K562 (cell line): ENCODE measurements around the gene RPE65. TPM values are rescaled to one million over a fixed set of nuclear protein-coding genes. Genes with fewer than 3 reads are reported as not detected.

Experiments
- ATAC-seq: fragments of 200-7000 bp; cut with Tn5 transposase; 3 replicates; pipeline ENCODE4 v1.9.1; 2020; ENCODE audit warnings: moderate library complexity
- BruUV-seq: library from RNA; stranded (reverse); fragments of 400-500 nt; replicated peaks from 2 replicates; lab custom pipeline; 2021; lab: Mats Ljungman, UMichigan
- CTCF ChIA-PET: fragments of 300-600 bp; formaldehyde crosslinking; extraction: SDS; loops from one replicate; lab custom pipeline; 2021; ENCODE audit warnings: low intra/inter-chr PET ratio; lab: Yijun Ruan, JAX
- POLR2A ChIA-PET: fragments of 300-600, 350-650 bp; sonication (Branson Sonifier 250); formaldehyde crosslinking; extraction: SDS; loops from one replicate; lab custom pipeline; 2021; ENCODE audit warnings: antibody characterized with exemption, inconsistent platforms; lab: Yijun Ruan, JAX
- DNase-seq, 4 experiments: peaks; one replicate each; pipeline versions ENCODE4 v3.0.0 to v3.0.0-alpha.2; 2011 to 2018; ENCODE audit warnings: low spot score in 3 of 4, mixed read lengths in 3 of 4; ENCODE audit errors: extremely low read depth in 1 of 4
- FAIRE-seq: peaks from 2 replicates; lab custom pipeline; 2011; peaks lifted over from hg19 to GRCh38; lab: Jason Lieb, UNC
- H2AFZ ChIP-seq: 2 replicates; pipeline ENCODE4 v1.6.0; 2011; ENCODE audit warnings: low read depth, low read length, control low read depth, inconsistent platforms
- H3K27ac ChIP-seq: fragments of 200-600 bp; 3 replicates; pipeline ENCODE4 v1.8.0; 2011; ENCODE audit warnings: low read depth, mild to moderate bottlenecking, control low read depth, inconsistent platforms, low read length, moderate library complexity, mixed read lengths; ENCODE audit errors: extremely low read depth
- H3K27me3 ChIP-seq, 2 experiments: fragments of 300-600 bp in 1 of 2; 2 replicates in 1 of 2; 3 replicates in 1 of 2; pipeline versions ENCODE4 v1.6.0 to v1.8.0; 2011; ENCODE audit warnings: inconsistent platforms in 2 of 2, low read length in 2 of 2, mild to moderate bottlenecking in 1 of 2, mixed read lengths in 1 of 2, moderate library complexity in 1 of 2; ENCODE audit not compliant: control insufficient read depth in 2 of 2, insufficient read depth in 2 of 2
- H3K36me3 ChIP-seq: fragments of 300-600 bp; 3 replicates; pipeline ENCODE4 v1.8.0; 2011; ENCODE audit warnings: mild to moderate bottlenecking, low read length, inconsistent platforms; ENCODE audit not compliant: control insufficient read depth, insufficient read depth
- H3K4me1 ChIP-seq, 2 experiments: fragments of 200-600 bp in 1 of 2; replicated peaks in 1 of 2; 2 replicates in 1 of 2; 3 replicates in 1 of 2; pipeline versions ENCODE4 v1.5.1 to v1.8.0; 2011; ENCODE audit warnings: inconsistent platforms in 2 of 2, low read length in 2 of 2, mild to moderate bottlenecking in 1 of 2, mixed read lengths in 1 of 2, moderate library complexity in 1 of 2; ENCODE audit not compliant: control insufficient read depth in 2 of 2, insufficient read depth in 2 of 2
- H3K4me2 ChIP-seq: 2 replicates; pipeline ENCODE4 v1.6.1; 2011; ENCODE audit warnings: low read length, control low read depth, inconsistent platforms, mixed read lengths; ENCODE audit not compliant: insufficient read depth
- H3K4me3 ChIP-seq: fragments of 200-600 bp; sonication (generic), shearing (Covaris generic); 2 replicates; pipeline ENCODE4 v1.5.1; 2016; ENCODE audit warnings: control low read depth, inconsistent platforms
- H3K79me2 ChIP-seq: fragments of 200-600 bp; 3 replicates; pipeline ENCODE4 v1.8.0; 2011; ENCODE audit warnings: low read length, inconsistent platforms; ENCODE audit not compliant: control insufficient read depth, insufficient read depth
- H3K9ac ChIP-seq, 2 experiments: 2 replicates each; pipeline versions ENCODE4 v1.6.0 to v1.6.1; 2011; ENCODE audit warnings: low read depth in 2 of 2, low read length in 2 of 2, control low read depth in 1 of 2, inconsistent platforms in 1 of 2, mild to moderate bottlenecking in 1 of 2, mixed read lengths in 1 of 2; ENCODE audit not compliant: insufficient read depth in 1 of 2
- H3K9me1 ChIP-seq: one replicate; pipeline ENCODE4 v1.6.0; 2011; ENCODE audit warnings: inconsistent platforms, mild to moderate bottlenecking, low read length, moderate library complexity; ENCODE audit not compliant: control insufficient read depth, insufficient read depth
- H3K9me3 ChIP-seq: replicated peaks from 2 replicates; pipeline ENCODE4 v1.5.1; 2011; ENCODE audit warnings: low read depth, low read length, inconsistent platforms; ENCODE audit not compliant: control insufficient read depth, insufficient read depth
- H4K20me1 ChIP-seq: replicated peaks from 2 replicates; pipeline ENCODE4 v1.6.1; 2011; ENCODE audit warnings: low read length, inconsistent platforms, mixed read lengths; ENCODE audit not compliant: control insufficient read depth, insufficient read depth
- CTCF ChIP-seq, 3 experiments: IDR thresholded peaks in 2 of 3; conservative IDR thresholded peaks in 1 of 3; 2 replicates each; pipeline ENCODE4 v1.5.1; 2011 to 2012; ENCODE audit warnings: low read length in 3 of 3, mild to moderate bottlenecking in 3 of 3, control low read depth in 2 of 3, improper control_type of control experiment in 1 of 3, inconsistent platforms in 1 of 3, low read depth in 1 of 3, mixed read lengths in 1 of 3, moderate library complexity in 1 of 3; ENCODE audit not compliant: insufficient read depth in 2 of 3
- EP300 ChIP-seq: IDR thresholded peaks from 2 replicates; pipeline ENCODE4 v1.6.1; 2012; ENCODE audit warnings: low read length, improper control_type of control experiment
- FOXM1 ChIP-seq, 2 experiments: fragments of 450-650 bp in 1 of 2; sonication (generic) in 1 of 2; formaldehyde crosslinking in 1 of 2; IDR thresholded peaks; 2 replicates each; pipeline versions ENCODE4 v1.6.1 to v1.9.0; 2017 to 2022; ENCODE audit warnings: low read depth in 2 of 2, mild to moderate bottlenecking in 2 of 2, missing genetic modification reagents in 1 of 2, moderate library complexity in 1 of 2
- POLR2AphosphoS2 ChIP-seq: IDR thresholded peaks from 2 replicates; pipeline ENCODE4 v1.6.1; 2012; ENCODE audit warnings: low read length, improper control_type of control experiment
- ZBTB26 ChIP-seq: fragments of 450-650 bp; formaldehyde crosslinking; IDR thresholded peaks from 2 replicates; pipeline ENCODE4 v1.4.0; 2022; ENCODE audit warnings: missing genetic modification characterization
- ZNF707 ChIP-seq: fragments of 250-450 bp; sonication (Bioruptor Pico); conservative IDR thresholded peaks from 2 replicates; pipeline ENCODE4 v1.8.0; 2022; ENCODE audit warnings: inconsistent platforms, mild to moderate bottlenecking, moderate library complexity
- WGBS: fragments of 100-300 bp; shearing (Covaris generic); methylation state at CpG from one replicate; pipeline ENCODE4 v1.1.6; 2016; ENCODE audit warnings: low coverage, mixed read lengths; ENCODE audit not compliant: insufficient coverage; ENCODE audit errors: missing lambda C conversion rate; 5-methylcytosine and 5-hydroxymethylcytosine counted together
- in situ Hi-C: fragments of 300-500 bp; cut with MboI; formaldehyde crosslinking; loops from 4 replicates; pipeline ENCODE4 v1.15.0; 2018; ENCODE audit warnings: inconsistent platforms, mixed read lengths
- intact Hi-C: fragments of 100-400 bp; cut with micrococcal nuclease; formaldehyde crosslinking; loops from 2 replicates; pipeline ENCODE4 v1.14.2; 2022
- polyA plus RNA-seq, 8 experiments: library from polyadenylated mRNA; depleted of rRNA in 4 of 8; stranded (reverse) in 5 of 8; unstranded in 3 of 8; fragments of >200 nt; fragmentation: Nextera tagmentation in 2 of 8; fragmentation: Illumina TruSeq in 1 of 8; extraction: Ambion mirVana in 2 of 8; extraction: Trizol in 1 of 8; gene quantifications; 2 replicates each; pipeline versions ENCODE4 v1.2.1 to v1.2.3, GENCODE V29; 2011 to 2014; ENCODE audit warnings: inconsistent platforms in 1 of 8, missing spikeins in 1 of 8
- total RNA-seq, 7 experiments: library from RNA; depleted of rRNA in 6 of 7; stranded (reverse); fragments of >200 nt in 6 of 7; fragmentation: Illumina TruSeq in 2 of 7; extraction: Trizol in 2 of 7; gene quantifications; 2 replicates each; pipeline versions ENCODE4 v1.2.1 to v1.2.3, GENCODE V29; 2011 to 2021; ENCODE audit warnings: low replicate concordance in 1 of 7

The RPE65 gene
- total and polyA plus RNA-seq, 9 of the 15 experiments (the other 6 are each of a cell fraction or from before 2014, with no cell fraction given): 0.14 TPM; not detected in 8

- Histone ChIP-seq H3K4me3 (no peak overlapping the region), H3K9me1 (no peaks in the 10 kb centered on the region), H4K20me1 (no peaks in the 10 kb centered on the region), H2AFZ (no peak overlapping the region), H3K4me2 (no peak overlapping the region), H3K36me3 (no peaks in the 10 kb centered on the region), H3K27ac (no peak overlapping the region), H3K9ac (no peak overlapping the region), H3K79me2 (no peaks in the 10 kb centered on the region), H3K4me1 (no peaks in the 10 kb centered on the region), H3K27me3 (no peaks in the 10 kb centered on the region; a peak in 1 of 5 replicates), H3K9me3 (no peaks in the 10 kb centered on the region)
- in situ Hi-C loops (no loop called here), intact Hi-C loops (no loop called here)
- ChIA-PET POLR2A (no interaction called here), CTCF (no interaction called here)
- BruUV-seq: no TSS peak
- TF ChIP-seq CTCF (IDR thresholded peaks at IDR 0.05 in 2 of 3, conservative IDR thresholded peaks at IDR 0.05 in 1 of 3; ENCODE audit: insufficient read depth in 2 of 3, low read depth in 1 of 3, low read length in 3 of 3): no peak
- no peak for TF ChIP-seq ZNF707
- TF ChIP-seq ZBTB26: no peak
- TF ChIP-seq POLR2AphosphoS2: no peak
- no peak for TF ChIP-seq FOXM1 (IDR thresholded peaks at IDR 0.05; ENCODE audit: low read depth)
- no peak for TF ChIP-seq FOXM1 (CRISPR knock-in tag; IDR thresholded peaks at IDR 0.05; ENCODE audit: low read depth)
- TF ChIP-seq EP300: no peak
- ATAC-seq: 0 out of 3 replicates have a peak, but pooled peaks have one; percentile 27
- no peak for FAIRE-seq
- 2% methylated on average over 7 of the region's 7 CpGs for WGBS
- DNase-seq: no peak
Measured at GRCh38 chr1:68448365-68448764, 1.4 kb downstream of the RPE65 start.
